RPMI8226 (cell line): ENCODE results near the gene KPNA5.
"Not testable (repeated sequence)": the region's sequence is repeated elsewhere in the genome, so short reads cannot be mapped to it uniquely, and the experiment has no call there.

Experiments
- DNase-seq: peaks from one replicate; pipeline ENCODE4 v3.0.0-alpha.2; 2015

The KPNA5 gene

GRCh38 chr6:116680880-116681672, at the start of gene KPNA5:
TSS of gene KPNA5 (plus strand) at chr6:116681211. CDS start at chr6:116681335, 124 bp downstream.
- peak; percentile 88 for DNase-seq

GRCh38 chr6:116631379-116631990, 49.5 kb upstream of the KPNA5 start:
- DNase-seq = peak; percentile 93

- DNase-seq = peak; percentile 87
Observed at GRCh38 chr6:116633685-116634084, 47.3 kb upstream of the KPNA5 start.

GRCh38 chr6:116648156-116648555, 32.9 kb upstream of the KPNA5 start:
- no peak for DNase-seq

- DNase-seq = no peak
Observed at GRCh38 chr6:116649129-116649528, 31.9 kb upstream of the KPNA5 start.

GRCh38 chr6:116651916-116652315, 29.1 kb upstream of the KPNA5 start:
- DNase-seq = no peak

GRCh38 chr6:116661594-116661993, 19.4 kb upstream of the KPNA5 start:
- DNase-seq = no peak

GRCh38 chr6:116662202-116662601, 18.8 kb upstream of the KPNA5 start:
- DNase-seq = no peak

GRCh38 chr6:116663308-116663707, 17.7 kb upstream of the KPNA5 start:
- DNase-seq = no peak

GRCh38 chr6:116664169-116664568, 16.8 kb upstream of the KPNA5 start:
- DNase-seq = not testable (repeated sequence)

- no peak for DNase-seq
Observed at GRCh38 chr6:116665464-116665863, 15.5 kb upstream of the KPNA5 start.

- no peak for DNase-seq
Observed at GRCh38 chr6:116666869-116667268, 14.1 kb upstream of the KPNA5 start.

- DNase-seq = peak; percentile 51
Observed at GRCh38 chr6:116667623-116668022, 13.4 kb upstream of the KPNA5 start.

GRCh38 chr6:116672306-116672705, 8.7 kb upstream of the KPNA5 start:
- no peak for DNase-seq

GRCh38 chr6:116676021-116676420, 5.0 kb upstream of the KPNA5 start:
- no peak for DNase-seq

GRCh38 chr6:116682334-116682712, 1.3 kb downstream of the KPNA5 start:
- DNase-seq = peak; percentile 22

- no peak for DNase-seq
Observed at GRCh38 chr6:116685437-116685993, 4.5 kb downstream of the KPNA5 start.

GRCh38 chr6:116686475-116687101, 5.6 kb downstream of the KPNA5 start:
- not testable (repeated sequence) for DNase-seq

GRCh38 chr6:116691154-116691553, 10.1 kb downstream of the KPNA5 start:
- no peak for DNase-seq

- DNase-seq = not testable (repeated sequence)
Observed at GRCh38 chr6:116692873-116693272, 11.9 kb downstream of the KPNA5 start.

GRCh38 chr6:116693275-116693674, 12.3 kb downstream of the KPNA5 start:
- DNase-seq = not testable (repeated sequence)

- DNase-seq = no peak
Observed at GRCh38 chr6:116695401-116695800, 14.4 kb downstream of the KPNA5 start.

GRCh38 chr6:116697480-116697879, 16.5 kb downstream of the KPNA5 start:
- DNase-seq = no peak

- DNase-seq = not testable (repeated sequence)
Observed at GRCh38 chr6:116703888-116704287, 22.9 kb downstream of the KPNA5 start.
